Ureter (tissue), 1 donor: ENCODE measurements around the gene CIDEA. TPM values are rescaled to one million over a fixed set of nuclear protein-coding genes. Genes with fewer than 3 reads are reported as not detected.

Experiments
- DNase-seq: peaks from one replicate; pipeline ENCODE4 v3.0.0-alpha.2; 2020; ENCODE audit warnings: low spot score
- total RNA-seq: library from RNA; stranded (reverse); gene quantifications from one replicate; pipeline ENCODE4 v1.2.4, GENCODE V29; 2023
- donor health status: DM: yes; HTN: yes; CAD: no.

The CIDEA gene
- total RNA-seq, 1 donor from 2014 or later, result not detected

GRCh38 chr18:12239431-12239830 lies 14.7 kb upstream of the CIDEA start:
- no peak for DNase-seq

- DNase-seq, result peak; percentile 31
Observed at GRCh38 chr18:12242658-12243260, 11.4 kb upstream of the CIDEA start.

GRCh38 chr18:12243272-12243671 lies 10.9 kb upstream of the CIDEA start:
- DNase-seq, result peak; percentile 35

- no peak for DNase-seq
Observed at GRCh38 chr18:12245793-12246135, 8.4 kb upstream of the CIDEA start.

- DNase-seq, result no peak
Observed at GRCh38 chr18:12246849-12247808, 7.0 kb upstream of the CIDEA start.

- no peak for DNase-seq
Observed at GRCh38 chr18:12247946-12248345, 6.2 kb upstream of the CIDEA start.

GRCh38 chr18:12248926-12249720 lies 5.0 kb upstream of the CIDEA start:
- DNase-seq, result no peak

GRCh38 chr18:12251311-12251710 lies 2.9 kb upstream of the CIDEA start:
- DNase-seq, result no peak

GRCh38 chr18:12252061-12252460 lies 2.1 kb upstream of the CIDEA start:
- no peak for DNase-seq

GRCh38 chr18:12253027-12253426 lies 1.1 kb upstream of the CIDEA start:
- DNase-seq, result no peak

- no peak for DNase-seq
Observed at GRCh38 chr18:12253663-12254135, 462 bp upstream of the CIDEA start.

GRCh38 chr18:12254820-12255511 lies 805 bp downstream of the CIDEA start:
- DNase-seq, result no peak

GRCh38 chr18:12255626-12256026 lies 1.5 kb downstream of the CIDEA start:
- no peak for DNase-seq

GRCh38 chr18:12256951-12257350 lies 2.8 kb downstream of the CIDEA start:
- DNase-seq, result no peak

GRCh38 chr18:12257996-12258718 lies 4.0 kb downstream of the CIDEA start:
- no peak for DNase-seq

- no peak for DNase-seq
Observed at GRCh38 chr18:12258719-12259705, 4.9 kb downstream of the CIDEA start.

GRCh38 chr18:12262748-12263147 lies 8.6 kb downstream of the CIDEA start:
- DNase-seq, result no peak

- no peak for DNase-seq
Observed at GRCh38 chr18:12264864-12265263, 10.7 kb downstream of the CIDEA start.

- peak; percentile 81 for DNase-seq
Observed at GRCh38 chr18:12271376-12272235, 17.4 kb downstream of the CIDEA start.
